ENCODE data around the gene ACACA.

The ACACA gene

GRCh38 chr17:37109106-37109505, 297.5 kb downstream of the ACACA start:
- TF ChIP-seq, protein P1, sequence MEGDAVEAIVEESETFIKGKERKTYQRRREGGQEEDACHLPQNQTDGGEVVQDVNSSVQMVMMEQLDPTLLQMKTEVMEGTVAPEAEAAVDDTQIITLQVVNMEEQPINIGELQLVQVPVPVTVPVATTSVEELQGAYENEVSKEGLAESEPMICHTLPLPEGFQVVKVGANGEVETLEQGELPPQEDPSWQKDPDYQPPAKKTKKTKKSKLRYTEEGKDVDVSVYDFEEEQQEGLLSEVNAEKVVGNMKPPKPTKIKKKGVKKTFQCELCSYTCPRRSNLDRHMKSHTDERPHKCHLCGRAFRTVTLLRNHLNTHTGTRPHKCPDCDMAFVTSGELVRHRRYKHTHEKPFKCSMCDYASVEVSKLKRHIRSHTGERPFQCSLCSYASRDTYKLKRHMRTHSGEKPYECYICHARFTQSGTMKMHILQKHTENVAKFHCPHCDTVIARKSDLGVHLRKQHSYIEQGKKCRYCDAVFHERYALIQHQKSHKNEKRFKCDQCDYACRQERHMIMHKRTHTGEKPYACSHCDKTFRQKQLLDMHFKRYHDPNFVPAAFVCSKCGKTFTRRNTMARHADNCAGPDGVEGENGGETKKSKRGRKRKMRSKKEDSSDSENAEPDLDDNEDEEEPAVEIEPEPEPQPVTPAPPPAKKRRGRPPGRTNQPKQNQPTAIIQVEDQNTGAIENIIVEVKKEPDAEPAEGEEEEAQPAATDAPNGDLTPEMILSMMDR (IDR thresholded peaks at IDR 0.05), result no peak
- Histone ChIP-seq H3K4me3 (ENCODE audit: low read depth, low read length) (no peak overlapping the region), H2AFZ (no peak overlapping the region), H3K36me3 (ENCODE audit: control insufficient read depth, insufficient read depth, low read length) (no peaks in the 10 kb centered on the region), H3K9me3 (ENCODE audit: control insufficient read depth, low read length) (no peaks in the 10 kb centered on the region), H3K27ac (no peak overlapping the region), H3K4me1 (peaks cover 7% of the 10 kb centered on the region), H3K79me2 (no peaks in the 10 kb centered on the region), H3K4me2 (ENCODE audit: low read length) (no peak overlapping the region), H3K27me3 (ENCODE audit: control insufficient read depth, insufficient read depth, low read length) (no peaks in the 10 kb centered on the region), H3K9ac (no peak overlapping the region)

DNA sequence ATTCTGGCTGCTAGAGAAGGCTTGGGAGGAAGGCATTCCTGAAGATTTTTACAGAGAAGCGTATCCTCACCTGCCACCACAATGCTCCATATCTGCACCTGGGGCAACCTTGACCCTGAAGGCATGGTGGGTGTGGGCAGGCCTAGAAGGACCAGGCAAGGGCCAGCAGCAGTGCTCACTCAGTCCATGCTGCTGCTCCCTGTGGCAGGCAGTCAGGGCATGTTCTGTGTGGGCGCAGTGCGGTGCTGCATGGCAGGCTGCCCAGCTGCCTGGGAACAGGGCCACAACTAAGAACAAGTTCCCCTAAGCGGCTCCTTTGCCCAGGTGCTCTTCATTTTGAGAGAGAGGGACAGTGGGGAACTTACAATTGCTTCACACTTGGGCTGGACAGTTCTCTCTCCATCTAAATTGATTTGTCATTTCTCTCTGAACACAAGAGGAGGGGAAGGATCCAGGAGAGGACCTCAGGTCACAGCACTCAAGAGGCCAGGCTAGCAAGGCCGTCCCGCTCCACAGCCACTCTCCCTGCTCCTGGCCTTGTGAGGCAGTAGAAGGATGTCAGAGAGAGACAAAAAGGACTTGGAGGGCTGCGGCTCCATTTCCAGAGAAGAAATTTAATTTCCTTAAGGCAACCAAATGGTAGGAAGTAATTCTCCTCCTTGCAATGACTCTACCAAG, 299.1 kb downstream of the ACACA start:
- Histone ChIP-seq H2AFZ (peak overlapping the region; percentile 30), H3K9me3 (ENCODE audit: control insufficient read depth, low read length) (no peaks in the 10 kb centered on the region), H3K27ac (peak overlapping the region; percentile 43), H3K4me2 (ENCODE audit: low read length) (no peak overlapping the region), H3K79me2 (no peaks in the 10 kb centered on the region), H3K36me3 (ENCODE audit: control insufficient read depth, insufficient read depth, low read length) (no peaks in the 10 kb centered on the region), H3K4me3 (ENCODE audit: low read depth, low read length) (no peak overlapping the region), H3K27me3 (ENCODE audit: control insufficient read depth, insufficient read depth, low read length) (no peaks in the 10 kb centered on the region), H3K4me1 (peaks cover 7% of the 10 kb centered on the region), H3K9ac (no peak overlapping the region)
- TF ChIP-seq, protein P1 (IDR thresholded peaks at IDR 0.05), result no peak

- H3K9ac ChIP-seq, result no peak overlapping the region
- TF ChIP-seq, protein P1 (IDR thresholded peaks at IDR 0.05), result no peak
- H3K36me3 ChIP-seq (ENCODE audit: control insufficient read depth, insufficient read depth, low read length), result no peaks in the 10 kb centered on the region
- H3K4me3 ChIP-seq (ENCODE audit: low read depth, low read length), result no peak overlapping the region
- no peaks in the 10 kb centered on the region for H3K79me2 ChIP-seq
- no peaks in the 10 kb centered on the region for H3K27me3 ChIP-seq (ENCODE audit: control insufficient read depth, insufficient read depth, low read length)
- H3K4me2 ChIP-seq (ENCODE audit: low read length), result no peak overlapping the region
- peaks cover 7% of the 10 kb centered on the region for H3K4me1 ChIP-seq
- no peak overlapping the region for H3K27ac ChIP-seq
- no peaks in the 10 kb centered on the region for H3K9me3 ChIP-seq (ENCODE audit: control insufficient read depth, low read length)
- H2AFZ ChIP-seq, result no peak overlapping the region
Observed at GRCh38 chr17:37106049-37106448, 300.6 kb downstream of the ACACA start.

DNA sequence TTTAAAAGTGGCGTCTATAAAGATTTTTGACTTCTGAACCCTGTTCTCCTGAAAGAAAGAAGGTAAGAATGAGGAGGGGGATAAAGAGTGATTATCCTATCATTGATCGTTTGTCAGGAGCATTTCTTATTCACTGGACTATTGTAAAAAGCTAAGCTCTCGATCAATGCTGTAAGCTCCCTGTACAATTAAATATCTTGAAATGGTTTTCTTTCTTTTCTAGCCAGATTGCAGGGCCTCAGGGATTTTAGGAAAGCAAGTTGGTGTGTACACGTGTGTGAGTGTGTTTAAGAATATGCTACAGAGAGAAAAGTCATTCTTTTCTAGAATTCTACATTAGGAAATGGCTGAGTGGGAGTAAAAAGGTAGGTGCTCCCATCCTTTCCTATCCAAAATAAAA, 303.4 kb downstream of the ACACA start:
- no peak overlapping the region for H3K27ac ChIP-seq
- no peaks in the 10 kb centered on the region for H3K9me3 ChIP-seq (ENCODE audit: control insufficient read depth, low read length)
- no peak overlapping the region for H3K4me2 ChIP-seq (ENCODE audit: low read length)
- no peak overlapping the region for H2AFZ ChIP-seq
- no peaks in the 10 kb centered on the region for H3K79me2 ChIP-seq
- TF ChIP-seq, protein P1 (IDR thresholded peaks at IDR 0.05), result no peak
- no peak overlapping the region for H3K9ac ChIP-seq
- H3K4me3 ChIP-seq (ENCODE audit: low read depth, low read length), result no peak overlapping the region
- peaks cover 7% of the 10 kb centered on the region for H3K4me1 ChIP-seq
- no peaks in the 10 kb centered on the region for H3K27me3 ChIP-seq (ENCODE audit: control insufficient read depth, insufficient read depth, low read length)
- no peaks in the 10 kb centered on the region for H3K36me3 ChIP-seq (ENCODE audit: control insufficient read depth, insufficient read depth, low read length)

DNA sequence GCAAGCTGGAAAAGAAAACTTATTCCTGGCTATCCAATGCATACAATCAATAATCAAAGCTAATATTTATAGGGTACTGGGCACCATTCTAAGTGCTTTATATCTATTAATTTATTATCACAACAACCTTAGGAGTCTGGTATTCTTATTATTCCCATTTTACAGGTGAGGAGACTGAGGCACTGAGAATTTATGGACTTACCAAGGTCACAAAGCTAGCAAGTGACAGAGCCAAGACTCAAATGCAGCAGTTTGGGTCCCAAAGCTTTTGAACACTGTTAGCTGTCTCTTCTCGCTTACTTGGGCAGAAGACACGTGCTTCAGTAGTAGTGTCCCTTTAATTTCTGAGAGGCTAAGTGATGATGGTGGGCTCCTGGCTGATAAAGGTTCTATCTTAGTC, 305.3 kb downstream of the ACACA start:
- no peak overlapping the region for H3K9ac ChIP-seq
- H2AFZ ChIP-seq, result no peak overlapping the region
- H3K4me3 ChIP-seq (ENCODE audit: low read depth, low read length), result no peak overlapping the region
- TF ChIP-seq, protein P1 (IDR thresholded peaks at IDR 0.05), result no peak
- H3K9me3 ChIP-seq (ENCODE audit: control insufficient read depth, low read length), result no peaks in the 10 kb centered on the region
- no peaks in the 10 kb centered on the region for H3K36me3 ChIP-seq (ENCODE audit: control insufficient read depth, insufficient read depth, low read length)
- H3K79me2 ChIP-seq, result no peaks in the 10 kb centered on the region
- H3K4me2 ChIP-seq (ENCODE audit: low read length), result no peak overlapping the region
- no peak overlapping the region for H3K27ac ChIP-seq
- H3K27me3 ChIP-seq (ENCODE audit: control insufficient read depth, insufficient read depth, low read length), result no peaks in the 10 kb centered on the region
- H3K4me1 ChIP-seq, result no peaks in the 10 kb centered on the region
